Left ventricle myocardium inferior (tissue), 1 donor: ENCODE results near the gene ANKLE2. TPM values are rescaled to one million over a fixed set of nuclear protein-coding genes. Genes with fewer than 3 reads are reported as not detected.

Experiments
- DNase-seq: peaks from one replicate; pipeline ENCODE4 v3.0.0-alpha.2; 2020
- H3K27ac ChIP-seq: fragments of 200-600 bp; replicated peaks from 2 replicates; pipeline ENCODE4 v1.8.0; 2021
- H3K27me3 ChIP-seq: fragments of 200-600 bp; 2 replicates; pipeline ENCODE4 v1.8.0; 2021; ENCODE audit warnings: low read depth
- H3K36me3 ChIP-seq: fragments of 200-600 bp; 2 replicates; pipeline ENCODE4 v1.8.0; 2021
- H3K4me1 ChIP-seq: fragments of 200-600 bp; 2 replicates; pipeline ENCODE4 v1.8.0; 2021
- H3K4me3 ChIP-seq: fragments of 200-600 bp; 2 replicates; pipeline ENCODE4 v1.8.0; 2021; ENCODE audit warnings: mild to moderate bottlenecking, moderate library complexity
- H3K9me3 ChIP-seq: fragments of 200-600 bp; replicated peaks from 2 replicates; pipeline ENCODE4 v1.8.0; 2021
- intact Hi-C: fragments of 100-400 bp; cut with micrococcal nuclease; formaldehyde crosslinking; loops from one replicate; pipeline ENCODE4 v1.11.0; 2022
- total RNA-seq: library from RNA; stranded (reverse); fragmentation: NEBNext Ultra II Directional; extraction: Animal tissue kit (Norgen Biotek cat#: 25700); gene quantifications from one replicate; pipeline ENCODE4 v1.2.1, GENCODE V29; 2021
- TF ChIP-seq, protein P1 (sequence below): fragments of 200-600 bp; IDR thresholded peaks from 2 replicates; pipeline ENCODE4 v1.8.0; 2021; ENCODE audit warnings: antibody characterized with exemption, mild to moderate bottlenecking, borderline replicate concordance
- donor health status: DM: no; HTN: yes; CAD: no; lungs with severe emphysema.

ANKLE2 gene
- total RNA-seq, 1 donor from 2014 or later, result 21.2 TPM

DNA sequence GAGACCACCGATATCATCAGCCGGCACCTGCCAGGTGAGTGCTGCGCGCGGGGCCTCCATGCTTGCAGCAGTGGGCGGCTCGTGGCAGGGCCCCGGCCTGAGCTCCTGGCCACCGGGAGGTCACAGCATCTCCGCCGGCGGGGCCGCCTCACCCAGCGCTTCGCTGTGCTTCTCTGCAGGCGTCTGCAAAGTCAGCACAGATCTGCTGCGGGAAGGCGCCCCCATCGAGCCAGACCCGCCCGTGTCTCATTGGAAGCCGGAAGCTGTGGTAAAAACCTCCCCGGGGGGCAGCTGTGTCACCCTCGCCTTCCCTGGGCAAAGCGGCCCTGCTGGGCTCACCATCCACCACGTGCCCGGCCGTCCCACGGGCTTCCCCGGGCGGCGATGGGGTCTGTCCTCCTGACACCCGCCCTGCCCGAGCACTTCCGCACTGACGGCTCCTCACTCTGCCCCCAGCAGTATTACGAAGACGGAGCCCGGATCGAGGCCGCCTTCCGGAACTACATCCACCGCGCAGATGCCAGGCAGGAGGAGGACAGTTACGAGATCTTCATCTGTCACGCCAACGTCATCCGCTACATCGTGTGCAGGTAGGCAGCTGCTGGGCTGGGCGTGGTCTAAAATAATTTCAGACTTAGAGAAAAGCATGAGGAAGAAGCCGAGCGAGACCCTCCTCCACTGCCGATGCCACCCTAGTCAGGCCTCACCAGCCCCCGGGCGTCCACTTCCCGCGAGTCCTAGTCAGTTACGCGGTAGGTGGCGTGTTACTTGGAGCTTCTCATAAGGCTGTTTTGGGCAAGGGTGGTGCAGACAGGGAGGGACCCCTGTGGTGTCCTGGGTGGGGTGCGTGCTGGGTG lies 43.9 kb downstream of the ANKLE2 start:
- Histone ChIP-seq H3K9me3 (no peaks in the 10 kb centered on the region), H3K27ac (no peak overlapping the region), H3K36me3 (peaks cover 70% of the 10 kb centered on the region), H3K27me3 (no peaks in the 10 kb centered on the region), H3K4me3 (no peak overlapping the region), H3K4me1 (peaks cover 7% of the 10 kb centered on the region)
- TF ChIP-seq, protein P1, sequence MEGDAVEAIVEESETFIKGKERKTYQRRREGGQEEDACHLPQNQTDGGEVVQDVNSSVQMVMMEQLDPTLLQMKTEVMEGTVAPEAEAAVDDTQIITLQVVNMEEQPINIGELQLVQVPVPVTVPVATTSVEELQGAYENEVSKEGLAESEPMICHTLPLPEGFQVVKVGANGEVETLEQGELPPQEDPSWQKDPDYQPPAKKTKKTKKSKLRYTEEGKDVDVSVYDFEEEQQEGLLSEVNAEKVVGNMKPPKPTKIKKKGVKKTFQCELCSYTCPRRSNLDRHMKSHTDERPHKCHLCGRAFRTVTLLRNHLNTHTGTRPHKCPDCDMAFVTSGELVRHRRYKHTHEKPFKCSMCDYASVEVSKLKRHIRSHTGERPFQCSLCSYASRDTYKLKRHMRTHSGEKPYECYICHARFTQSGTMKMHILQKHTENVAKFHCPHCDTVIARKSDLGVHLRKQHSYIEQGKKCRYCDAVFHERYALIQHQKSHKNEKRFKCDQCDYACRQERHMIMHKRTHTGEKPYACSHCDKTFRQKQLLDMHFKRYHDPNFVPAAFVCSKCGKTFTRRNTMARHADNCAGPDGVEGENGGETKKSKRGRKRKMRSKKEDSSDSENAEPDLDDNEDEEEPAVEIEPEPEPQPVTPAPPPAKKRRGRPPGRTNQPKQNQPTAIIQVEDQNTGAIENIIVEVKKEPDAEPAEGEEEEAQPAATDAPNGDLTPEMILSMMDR, result no peak
- intact Hi-C loops, result no loop called here
- no peak for DNase-seq

DNA sequence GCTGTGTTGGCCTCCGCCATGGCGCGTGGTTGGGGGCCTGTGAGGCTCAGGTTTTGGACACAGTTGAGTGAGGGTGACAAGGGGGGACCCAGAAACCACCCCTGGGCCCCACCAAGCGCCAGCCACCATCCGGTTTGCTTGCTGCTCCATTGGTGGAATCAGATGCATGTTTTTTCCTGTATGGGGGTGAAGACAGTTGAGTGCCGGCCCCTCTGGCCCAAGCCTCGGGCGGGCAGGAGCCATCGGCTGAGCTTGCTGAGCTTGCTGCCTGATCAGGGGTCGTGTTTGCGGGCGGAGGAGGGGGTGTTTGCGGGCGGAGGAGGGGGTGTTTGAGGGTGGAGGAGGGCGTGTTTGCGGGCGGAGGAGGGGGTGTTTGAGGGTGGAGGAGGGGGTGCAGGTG lies 44.6 kb downstream of the ANKLE2 start:
- DNase-seq, result no peak
- peaks cover 70% of the 10 kb centered on the region for H3K36me3 ChIP-seq
- TF ChIP-seq, protein P1, result no peak
- no peaks in the 10 kb centered on the region for H3K9me3 ChIP-seq
- no peak overlapping the region for H3K4me3 ChIP-seq
- H3K4me1 ChIP-seq, result peaks cover 12% of the 10 kb centered on the region
- H3K27me3 ChIP-seq, result no peaks in the 10 kb centered on the region
- intact Hi-C loops, result no loop called here
- no peak overlapping the region for H3K27ac ChIP-seq

DNA sequence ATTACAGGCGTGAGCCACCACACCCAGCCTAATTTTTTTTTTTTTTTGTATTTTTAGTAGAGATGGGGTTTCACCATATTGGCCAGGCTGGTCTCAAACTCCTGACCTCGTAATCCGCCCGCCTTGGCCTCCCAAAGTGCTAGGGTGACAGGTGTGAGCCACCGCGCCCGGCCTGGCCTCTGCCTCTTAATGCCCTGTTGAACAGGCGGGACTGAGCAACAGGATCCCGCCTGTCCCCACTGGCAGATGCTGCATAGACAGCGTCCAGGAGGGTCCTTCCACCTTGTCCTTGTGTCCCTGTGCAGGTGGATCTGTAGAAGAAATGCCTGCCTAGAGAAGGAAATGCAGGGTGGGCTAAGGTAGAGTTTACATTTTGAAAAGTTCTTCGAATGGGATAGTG lies 45.3 kb downstream of the ANKLE2 start:
- Histone ChIP-seq H3K4me1 (peaks cover 18% of the 10 kb centered on the region), H3K4me3 (no peak overlapping the region), H3K27me3 (no peaks in the 10 kb centered on the region), H3K36me3 (peaks cover 64% of the 10 kb centered on the region), H3K27ac (no peak overlapping the region), H3K9me3 (no peaks in the 10 kb centered on the region)
- TF ChIP-seq, protein P1, result no peak
- no peak for DNase-seq
- intact Hi-C loops, result no loop called here

DNA sequence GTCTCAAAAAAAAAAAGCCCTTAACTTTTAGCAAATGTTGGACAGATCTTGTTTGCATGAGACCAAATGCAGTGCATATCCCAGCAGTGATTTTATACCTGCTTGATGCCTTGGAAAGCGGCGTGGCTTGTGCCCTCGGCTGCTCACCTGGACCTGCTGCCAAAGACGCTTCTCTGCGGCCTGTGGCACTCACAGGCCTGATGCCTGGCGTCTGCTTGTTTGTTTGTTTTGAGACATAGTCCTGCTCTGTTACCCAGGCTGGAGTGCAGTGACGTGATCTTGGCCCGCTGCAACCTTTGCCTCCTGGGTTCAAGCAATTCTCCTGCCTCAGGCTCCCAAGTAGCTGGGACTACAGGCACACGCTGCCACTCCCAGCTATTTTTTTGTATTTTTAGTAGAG lies 45.8 kb downstream of the ANKLE2 start:
- no peak overlapping the region for H3K4me3 ChIP-seq
- intact Hi-C loops, result no loop called here
- DNase-seq, result no peak
- no peaks in the 10 kb centered on the region for H3K27me3 ChIP-seq
- peaks cover 23% of the 10 kb centered on the region for H3K4me1 ChIP-seq
- peaks cover 59% of the 10 kb centered on the region for H3K36me3 ChIP-seq
- TF ChIP-seq, protein P1, result no peak
- no peak overlapping the region for H3K27ac ChIP-seq
- no peaks in the 10 kb centered on the region for H3K9me3 ChIP-seq

DNA sequence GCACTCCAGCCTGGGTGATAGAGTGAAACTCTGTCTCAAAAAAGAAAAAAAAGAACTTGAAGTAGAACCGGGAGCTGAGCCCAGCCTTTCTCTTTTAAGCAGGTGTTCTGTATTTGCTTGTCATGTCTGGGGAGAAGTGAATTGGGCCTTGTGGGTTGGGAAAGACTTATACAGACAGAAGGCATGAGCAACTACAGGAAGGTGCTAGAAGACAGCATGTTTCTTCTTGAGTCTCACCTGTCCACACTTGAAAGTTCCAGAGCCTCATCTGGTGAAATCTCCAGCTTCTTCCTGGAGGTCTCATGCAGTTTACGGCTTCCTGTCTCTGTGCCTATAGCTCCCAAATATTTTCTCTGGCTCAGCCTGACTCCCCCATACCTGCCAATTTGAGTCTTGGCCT lies 48.5 kb downstream of the ANKLE2 start:
- Histone ChIP-seq H3K9me3 (no peaks in the 10 kb centered on the region), H3K4me1 (peaks cover 37% of the 10 kb centered on the region), H3K27me3 (no peaks in the 10 kb centered on the region), H3K4me3 (no peak overlapping the region), H3K36me3 (peaks cover 38% of the 10 kb centered on the region), H3K27ac (no peak overlapping the region)
- intact Hi-C loops, result no loop called here
- no peak for DNase-seq
- TF ChIP-seq, protein P1, result no peak
